H1 (cell line): ENCODE measurements around the gene ACE. TPM values are rescaled to one million over a fixed set of nuclear protein-coding genes. Genes with fewer than 3 reads are reported as not detected.

Experiments
- CTCF ChIA-PET: fragments of 300-600 bp; sonication (Branson Sonifier 250); formaldehyde crosslinking; loops from one replicate; lab custom pipeline; 2021; ENCODE audit not compliant: partially characterized antibody; lab: Charles Lee
- POLR2A ChIA-PET: fragments of 300-600 bp; sonication (Branson Sonifier 250); formaldehyde crosslinking; loops from one replicate; lab custom pipeline; 2021; ENCODE audit warnings: inconsistent platforms; ENCODE audit not compliant: partially characterized antibody; lab: Charles Lee
- DNase-seq, 2 experiments: peaks; one replicate each; pipeline versions ENCODE4 v3.0.0 to v3.0.0-alpha.2; 2010 to 2022; ENCODE audit warnings: low spot score in 2 of 2, low read depth in 1 of 2, mixed read lengths in 1 of 2
- FAIRE-seq: peaks from 2 replicates; lab custom pipeline; 2011; peaks lifted over from hg19 to GRCh38; lab: Jason Lieb, UNC
- H2AFZ ChIP-seq: 2 replicates; pipeline ENCODE4 v1.8.1; 2012; ENCODE audit warnings: low read length, inconsistent platforms
- H2AK5ac ChIP-seq: 2 replicates; pipeline ENCODE4 v1.6.1; 2013; ENCODE audit warnings: low read depth, low read length
- H2BK120ac ChIP-seq: replicated peaks from 2 replicates; pipeline ENCODE3; 2013; ENCODE audit warnings: low read depth, low read length, inconsistent platforms
- H2BK12ac ChIP-seq: 2 replicates; pipeline ENCODE4 v1.6.1; 2013; ENCODE audit warnings: low read depth, low read length
- H2BK15ac ChIP-seq: 2 replicates; pipeline ENCODE4 v1.6.1; 2013; ENCODE audit warnings: low read length
- H2BK20ac ChIP-seq: 2 replicates; pipeline ENCODE4 v1.6.1; 2013; ENCODE audit warnings: low read length
- H2BK5ac ChIP-seq: 2 replicates; pipeline ENCODE4 v1.6.1; 2013; ENCODE audit warnings: low read depth, low read length
- H3K14ac ChIP-seq: 2 replicates; pipeline ENCODE4 v1.6.1; 2013; ENCODE audit warnings: inconsistent platforms; ENCODE audit not compliant: insufficient read length
- H3K18ac ChIP-seq: 2 replicates; pipeline ENCODE4 v1.6.1; 2013; ENCODE audit warnings: low read length; ENCODE audit errors: extremely low read depth
- H3K23ac ChIP-seq: 2 replicates; pipeline ENCODE4 v1.6.1; 2013; ENCODE audit warnings: inconsistent platforms; ENCODE audit not compliant: insufficient read length
- H3K23me2 ChIP-seq: 2 replicates; pipeline ENCODE4 v1.6.1; 2013; ENCODE audit warnings: low read depth, low read length
- H3K27ac ChIP-seq: 2 replicates; pipeline ENCODE4 v1.6.1; 2011; ENCODE audit warnings: low read depth, low read length, inconsistent platforms
- H3K27me3 ChIP-seq, 4 experiments: replicated peaks in 1 of 4; 1 replicate in 1 of 4; 2 replicates in 3 of 4; pipeline versions ENCODE4 v1.6.1 to v1.8.1; 2011 to 2013; ENCODE audit warnings: low read length in 3 of 4, mild to moderate bottlenecking in 3 of 4, inconsistent platforms in 2 of 4, mixed read lengths in 2 of 4, moderate library complexity in 1 of 4; ENCODE audit not compliant: control insufficient read depth in 3 of 4, insufficient read depth in 3 of 4; ENCODE audit errors: extremely low read depth in 1 of 4
- H3K36me3 ChIP-seq, 4 experiments: 2 replicates each; pipeline versions ENCODE4 v1.6.1 to v1.8.1; 2011 to 2013; ENCODE audit warnings: mild to moderate bottlenecking in 4 of 4, low read length in 3 of 4, moderate library complexity in 2 of 4, control low read depth in 1 of 4, inconsistent platforms in 1 of 4; ENCODE audit not compliant: insufficient read depth in 4 of 4, control insufficient read depth in 2 of 4
- H3K4ac ChIP-seq: replicated peaks from 2 replicates; pipeline ENCODE3; 2013; ENCODE audit warnings: low read length, low read depth, mixed read lengths, inconsistent platforms; ENCODE audit not compliant: insufficient read length
- H3K4me1 ChIP-seq, 4 experiments: replicated peaks in 1 of 4; 1 replicate in 1 of 4; 2 replicates in 3 of 4; pipeline versions ENCODE4 v1.6.1 to v1.8.1; 2011 to 2013; ENCODE audit warnings: low read length in 3 of 4, inconsistent platforms in 2 of 4, mixed read lengths in 1 of 4; ENCODE audit not compliant: insufficient read depth in 4 of 4, control insufficient read depth in 3 of 4
- H3K4me2 ChIP-seq, 2 experiments: 2 replicates each; pipeline versions ENCODE4 v1.6.1 to v1.8.1; 2011 to 2013; ENCODE audit warnings: low read depth in 2 of 2, low read length in 2 of 2, control low read depth in 1 of 2, inconsistent platforms in 1 of 2, mild to moderate bottlenecking in 1 of 2; ENCODE audit not compliant: insufficient read depth in 1 of 2
- H3K4me3 ChIP-seq, 4 experiments: fragments of 200-600, 300-600 bp in 1 of 4; sonication (generic), shearing (Covaris generic), sonication (Bioruptor Twin) in 1 of 4; 2 replicates each; pipeline versions ENCODE4 v1.5.1 to v1.8.1; 2011 to 2016; ENCODE audit warnings: low read length in 4 of 4, low read depth in 3 of 4, control low read depth in 2 of 4, inconsistent platforms in 2 of 4, mild to moderate bottlenecking in 2 of 4, mixed read lengths in 1 of 4, moderate library complexity in 1 of 4; ENCODE audit not compliant: insufficient read depth in 2 of 4; ENCODE audit errors: extremely low read depth in 1 of 4
- H3K56ac ChIP-seq: replicated peaks from 2 replicates; pipeline ENCODE3; 2013; ENCODE audit warnings: low read depth, mild to moderate bottlenecking, mixed read lengths, low read length, inconsistent platforms; ENCODE audit not compliant: insufficient read length
- H3K79me1 ChIP-seq: 2 replicates; pipeline ENCODE4 v1.6.1; 2013; ENCODE audit warnings: low read depth, low read length, control low read depth
- H3K79me2 ChIP-seq, 2 experiments: 2 replicates each; pipeline versions ENCODE4 v1.6.1 to v1.8.1; 2012 to 2013; ENCODE audit warnings: low read length in 2 of 2, mild to moderate bottlenecking in 2 of 2, inconsistent platforms in 1 of 2; ENCODE audit not compliant: insufficient read depth in 2 of 2, control insufficient read depth in 1 of 2
- H3K9ac ChIP-seq, 4 experiments: replicated peaks in 1 of 4; 1 replicate in 1 of 4; 2 replicates in 3 of 4; pipeline versions ENCODE4 v1.6.1 to v1.8.1; 2011 to 2013; ENCODE audit warnings: low read depth in 3 of 4, low read length in 3 of 4, control low read depth in 2 of 4, mild to moderate bottlenecking in 2 of 4, moderate library complexity in 2 of 4, inconsistent platforms in 1 of 4; ENCODE audit errors: extremely low read depth in 1 of 4
- H3K9me3 ChIP-seq, 2 experiments: 2 replicates each; pipeline versions ENCODE4 v1.6.1 to v1.8.1; 2012 to 2013; ENCODE audit warnings: mild to moderate bottlenecking in 2 of 2, moderate library complexity in 2 of 2, control low read depth in 1 of 2, inconsistent platforms in 1 of 2, low read depth in 1 of 2, low read length in 1 of 2, mixed read lengths in 1 of 2; ENCODE audit not compliant: insufficient read depth in 2 of 2
- H4K20me1 ChIP-seq, 2 experiments: replicated peaks in 1 of 2; 2 replicates each; pipeline versions ENCODE3 to v1.8.1; 2011 to 2013; ENCODE audit warnings: inconsistent platforms in 2 of 2, low read length in 2 of 2, mild to moderate bottlenecking in 1 of 2; ENCODE audit not compliant: insufficient read depth in 2 of 2, control insufficient read depth in 1 of 2
- H4K5ac ChIP-seq: 2 replicates; pipeline ENCODE4 v1.6.1; 2013; ENCODE audit warnings: low read length, low read depth, mixed read lengths, inconsistent platforms; ENCODE audit not compliant: insufficient read length
- H4K8ac ChIP-seq: 2 replicates; pipeline ENCODE4 v1.8.0; 2013; ENCODE audit warnings: mild to moderate bottlenecking, moderate library complexity, low read length, inconsistent platforms; ENCODE audit not compliant: insufficient read depth; ENCODE audit errors: extremely low read depth
- H4K91ac ChIP-seq: replicated peaks from 2 replicates; pipeline ENCODE3; 2013; ENCODE audit warnings: low read length, mixed read lengths, inconsistent platforms; ENCODE audit not compliant: insufficient read length
- CEBPB ChIP-seq: IDR thresholded peaks from 2 replicates; pipeline ENCODE4 v1.6.1; 2012; ENCODE audit warnings: low read depth, low read length
- EZH2 ChIP-seq: fragments of 200-600 bp; sonication (generic); IDR thresholded peaks from 2 replicates; pipeline ENCODE4 v1.7.1; 2012; ENCODE audit warnings: low read depth, mild to moderate bottlenecking, moderate library complexity, low read length, inconsistent platforms; ENCODE audit not compliant: severe bottlenecking
- JUND ChIP-seq: IDR thresholded peaks from 2 replicates; pipeline ENCODE4 v1.6.1; 2011; ENCODE audit warnings: mild to moderate bottlenecking, improper control_type of control experiment, low read length
- KDM4A ChIP-seq: IDR thresholded peaks from one replicate; pipeline ENCODE4 v1.7.1; 2012; ENCODE audit warnings: low read depth, mild to moderate bottlenecking, moderate library complexity, low read length, inconsistent platforms; ENCODE audit not compliant: severe bottlenecking
- NRF1 ChIP-seq: IDR thresholded peaks from 2 replicates; pipeline ENCODE4 v1.6.1; 2011; ENCODE audit warnings: mild to moderate bottlenecking, low read depth, low read length, improper control_type of control experiment
- POLR2AphosphoS5 ChIP-seq: IDR thresholded peaks from 2 replicates; pipeline ENCODE4 v1.6.1; 2011; ENCODE audit warnings: low read depth, low read length
- RAD21 ChIP-seq, 2 experiments: IDR thresholded peaks in 1 of 2; conservative IDR thresholded peaks in 1 of 2; 2 replicates each; pipeline ENCODE4 v1.6.1; 2011; ENCODE audit warnings: low read depth in 2 of 2, low read length in 2 of 2, improper control_type of control experiment in 1 of 2, inconsistent platforms in 1 of 2, mild to moderate bottlenecking in 1 of 2, moderate library complexity in 1 of 2
- SAP30 ChIP-seq: fragments of 300-600 bp; sonication (generic); IDR thresholded peaks from 2 replicates; pipeline ENCODE4 v1.7.1; 2012; ENCODE audit warnings: low read length, moderate library complexity, mild to moderate bottlenecking, inconsistent platforms; ENCODE audit not compliant: insufficient read depth, insufficient replicate concordance
- SIRT6 ChIP-seq: IDR thresholded peaks from one replicate; pipeline ENCODE4 v1.7.1; 2012; ENCODE audit warnings: low read length, inconsistent platforms
- ZNF274 ChIP-seq: IDR thresholded peaks from 2 replicates; pipeline ENCODE4 v1.7.0; 2012; ENCODE audit warnings: low read length, borderline replicate concordance; ENCODE audit errors: extremely low read depth
- WGBS, 2 experiments: shearing (Covaris generic) in 1 of 2; methylation state at CpG; one replicate each; pipeline versions ENCODE4 v1.1.6 to v1.1.7; 2013 to 2015; ENCODE audit warnings: low lambda C conversion rate in 2 of 2, mixed read lengths in 2 of 2, inconsistent platforms in 1 of 2, low coverage in 1 of 2, missing lambda C conversion rate in 1 of 2; ENCODE audit not compliant: insufficient replicate concordance in 2 of 2, insufficient coverage in 1 of 2, insufficient read length in 1 of 2; ENCODE audit errors: extremely low coverage in 1 of 2, missing lambda C conversion rate in 1 of 2; 5-methylcytosine and 5-hydroxymethylcytosine counted together
- polyA plus RNA-seq, 7 experiments: library from polyadenylated mRNA; depleted of rRNA in 3 of 7; stranded (reverse) in 5 of 7; unstranded in 2 of 7; fragments of >200 nt in 5 of 7; fragments of 200-250 nt in 2 of 7; gene quantifications; 1 replicate in 5 of 7; 2 replicates in 1 of 7; 4 replicates in 1 of 7; pipeline versions ENCODE4 v1.2.1 to v1.2.3, GENCODE V29; 2011 to 2013; ENCODE audit warnings: missing spikeins in 2 of 7, mixed read lengths in 2 of 7
- total RNA-seq: library from RNA; stranded (reverse); fragmentation: NEBNext Ultra II Directional; extraction: Animal tissue kit (Norgen Biotek cat#: 25700); gene quantifications from 2 replicates; pipeline ENCODE4 v1.2.1, GENCODE V29; 2021
- TF ChIP-seq, protein P1 (sequence below): IDR thresholded peaks from 2 replicates; pipeline ENCODE4 v1.6.1; 2011; ENCODE audit warnings: low read length, improper control_type of control experiment

ACE gene
- total and polyA plus RNA-seq, 2 of the 8 experiments (the other 6 are each of a cell fraction or from before 2014, with no cell fraction given), result 2.5 to 5.5 TPM

DNA sequence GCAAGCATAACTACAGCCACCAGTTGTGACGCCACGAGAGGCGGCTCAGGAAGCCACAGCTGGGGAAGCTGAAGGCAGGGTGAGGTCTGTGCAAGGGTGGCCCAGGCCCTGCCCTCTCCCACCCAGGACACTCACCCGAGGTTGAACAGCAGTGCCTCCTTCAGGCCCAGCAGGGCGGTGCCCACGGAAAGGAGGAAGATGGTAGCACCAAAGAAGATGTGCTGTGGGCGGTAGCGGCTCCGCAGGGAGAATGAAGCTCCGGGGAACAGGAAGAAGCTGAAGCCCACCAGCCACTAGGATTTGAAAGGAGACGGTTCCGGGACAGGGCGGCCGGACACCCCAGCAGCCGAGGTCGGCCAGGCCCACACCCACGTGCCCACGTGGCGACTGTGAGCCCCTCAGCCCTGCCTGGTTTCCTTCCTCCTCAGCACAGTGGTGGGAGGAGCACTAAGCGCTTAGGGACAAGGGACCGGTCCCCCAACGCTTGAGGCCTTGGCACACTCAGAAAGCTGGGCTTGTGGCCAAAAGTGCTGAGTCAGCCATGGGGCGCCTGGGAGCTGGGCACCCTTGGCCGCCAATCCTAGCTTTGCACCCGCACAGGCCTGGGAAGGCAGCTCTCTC is 41.8 kb upstream of the ACE start:
- Histone ChIP-seq H3K4me1 (peaks cover 0 to 18% (median 6%) of the 10 kb centered on the region in 4 experiments; a peak in 5 of 7 replicates), H4K20me1 (no peaks in the 10 kb centered on the region), H2BK15ac (no peak overlapping the region), H3K36me3 (no peaks in the 10 kb centered on the region), H2BK20ac (no peak overlapping the region), H4K5ac (no peak overlapping the region), H3K56ac (no peak overlapping the region), H3K4ac (no peak overlapping the region), H3K4me3 (no peak overlapping the region), H3K9ac (no peak overlapping the region), H2BK120ac (no peak overlapping the region), H3K18ac (no peak overlapping the region), H2AFZ (no peak overlapping the region), H2BK5ac (no peak overlapping the region), H3K14ac (no peak overlapping the region), H3K23ac (no peak overlapping the region), H3K23me2 (no peaks in the 10 kb centered on the region), H3K4me2 (no peak overlapping the region), H3K9me3 (no peaks in the 10 kb centered on the region), H4K8ac (peak overlapping the region; percentile 58), H2BK12ac (no peak overlapping the region), H3K79me2 (no peaks in the 10 kb centered on the region), H3K79me1 (peaks cover 3% of the 10 kb centered on the region; the same call in 1 of the 2 replicates), H2AK5ac (no peak overlapping the region), H3K27me3 (no peaks in the 10 kb centered on the region), H3K27ac (no peak overlapping the region), H4K91ac (no peak overlapping the region)
- DNase-seq (no peak), FAIRE-seq (no peak)
- WGBS, 2 experiments, result 92% methylated on average over 25 of the region's 25 CpGs; no CpG with 5 or more reads in 1 of the 2 experiments
- ChIA-PET CTCF (interaction anchor here (0.7 to 29.0 kb wide), 44 partner anchors 7 to 394 kb away, joined by 3 to 758 read pairs (median 5); partner anchors contain the start of genes ACE, CYB561, DCAF7 and KCNH6), POLR2A (interaction anchor here (1.2 to 4.8 kb wide), 5 partner anchors 12 to 244 kb away, joined by 3 to 33 read pairs (median 10); partner anchors contain the start of genes ACE and CYB561)
- no peak for TF ChIP-seq CEBPB
- TF ChIP-seq SAP30, result no peak
- TF ChIP-seq POLR2AphosphoS5, result no peak
- no peak for TF ChIP-seq SIRT6
- no peak for TF ChIP-seq EZH2
- TF ChIP-seq, protein P1, sequence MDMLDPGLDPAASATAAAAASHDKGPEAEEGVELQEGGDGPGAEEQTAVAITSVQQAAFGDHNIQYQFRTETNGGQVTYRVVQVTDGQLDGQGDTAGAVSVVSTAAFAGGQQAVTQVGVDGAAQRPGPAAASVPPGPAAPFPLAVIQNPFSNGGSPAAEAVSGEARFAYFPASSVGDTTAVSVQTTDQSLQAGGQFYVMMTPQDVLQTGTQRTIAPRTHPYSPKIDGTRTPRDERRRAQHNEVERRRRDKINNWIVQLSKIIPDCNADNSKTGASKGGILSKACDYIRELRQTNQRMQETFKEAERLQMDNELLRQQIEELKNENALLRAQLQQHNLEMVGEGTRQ, result no peak
- no peak for TF ChIP-seq KDM4A
- TF ChIP-seq ZNF274, result no peak
- no peak for TF ChIP-seq JUND
- peak; percentile 32 to 49 for TF ChIP-seq RAD21 (IDR thresholded peaks at IDR 0.05 in 1 of 2, conservative IDR thresholded peaks at IDR 0.05 in 1 of 2; ENCODE audit: low read depth in 2 of 2, low read length in 2 of 2)
- TF ChIP-seq NRF1, result no peak
